HG02678 (cell line): ENCODE measurements around the gene TELO2.

Experiments
- ATAC-seq: cut with Tn5 transposase; IDR thresholded peaks from one replicate; pipeline ENCODE4 v1.9.1; 2021; ENCODE audit warnings: mild to moderate bottlenecking, moderate library complexity; ENCODE audit not compliant: unreplicated experiment

Gene TELO2

DNA sequence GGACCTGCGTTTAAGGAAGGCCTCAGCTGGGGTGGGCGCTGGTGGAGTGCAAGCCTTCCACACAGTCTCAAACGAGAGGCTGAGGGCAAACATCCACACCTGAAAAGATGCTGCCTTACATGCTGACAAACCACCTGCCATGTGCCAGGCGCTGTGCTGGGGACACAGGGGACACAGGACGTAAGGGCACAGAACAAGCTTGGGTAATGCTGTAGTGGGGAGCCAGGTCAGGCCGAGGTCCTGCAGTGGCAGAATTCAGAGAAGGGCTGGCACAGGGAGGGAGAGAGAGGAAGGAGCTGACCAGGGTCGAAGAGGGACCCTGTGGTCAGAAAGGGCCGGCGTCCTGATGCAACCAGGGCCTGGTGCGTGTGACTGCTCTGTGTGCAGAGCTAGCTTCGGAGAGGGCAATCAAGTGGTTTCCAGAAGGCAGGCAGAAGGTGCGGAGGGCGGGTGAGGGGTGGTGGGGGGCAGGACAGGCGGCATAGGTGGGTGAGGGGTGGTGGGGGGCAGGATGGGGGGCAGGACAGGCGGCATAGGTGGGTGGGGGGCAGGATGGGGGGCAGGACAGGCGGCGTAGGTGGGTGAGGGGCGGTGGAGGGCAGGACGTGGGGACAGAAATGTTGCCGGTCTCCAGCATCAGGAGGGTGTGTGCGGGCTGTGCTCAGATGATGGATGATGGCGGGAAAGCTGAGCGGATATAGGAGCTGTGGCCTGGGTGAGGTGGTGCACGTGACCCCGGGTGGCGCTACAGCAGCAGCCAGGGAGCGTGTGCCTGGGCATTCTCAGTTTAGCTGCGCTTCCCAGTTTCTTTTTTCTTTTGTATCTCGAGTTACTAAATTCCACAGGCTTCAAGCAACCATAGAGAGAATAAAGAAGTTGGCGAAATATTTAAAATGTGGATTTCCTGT lies 18.8 kb downstream of the TELO2 start:
- no peak for ATAC-seq

- no peak for ATAC-seq
These were observed 19.6 kb downstream of the TELO2 start for GRCh38 chr16:1512774-1513173.

- no peak for ATAC-seq
These were observed 21.3 kb downstream of the TELO2 start for GRCh38 chr16:1514507-1514906.

GRCh38 chr16:1518626-1519135 lies 25.5 kb downstream of the TELO2 start:
- no peak for ATAC-seq

DNA sequence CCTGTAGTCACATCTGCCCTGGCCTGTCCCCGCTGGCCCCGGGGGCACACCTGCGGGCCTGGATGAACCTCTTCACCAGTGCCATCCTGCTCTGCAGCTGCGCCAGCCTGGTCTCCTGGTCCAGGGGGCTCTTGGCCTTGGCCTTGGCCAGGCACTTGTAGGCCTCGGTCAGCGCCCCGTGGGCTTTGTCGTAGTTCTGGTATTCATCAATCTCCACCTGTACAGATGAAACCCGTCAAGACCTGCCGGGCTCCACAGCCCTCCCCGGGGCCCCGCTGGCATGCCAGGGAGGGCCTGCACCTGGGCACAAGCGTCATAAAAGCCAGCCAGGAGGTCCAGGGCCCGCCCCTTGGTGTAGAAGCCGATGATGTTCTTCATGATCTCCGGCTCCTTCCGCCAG lies 26.7 kb downstream of the TELO2 start:
- ATAC-seq, result no peak

DNA sequence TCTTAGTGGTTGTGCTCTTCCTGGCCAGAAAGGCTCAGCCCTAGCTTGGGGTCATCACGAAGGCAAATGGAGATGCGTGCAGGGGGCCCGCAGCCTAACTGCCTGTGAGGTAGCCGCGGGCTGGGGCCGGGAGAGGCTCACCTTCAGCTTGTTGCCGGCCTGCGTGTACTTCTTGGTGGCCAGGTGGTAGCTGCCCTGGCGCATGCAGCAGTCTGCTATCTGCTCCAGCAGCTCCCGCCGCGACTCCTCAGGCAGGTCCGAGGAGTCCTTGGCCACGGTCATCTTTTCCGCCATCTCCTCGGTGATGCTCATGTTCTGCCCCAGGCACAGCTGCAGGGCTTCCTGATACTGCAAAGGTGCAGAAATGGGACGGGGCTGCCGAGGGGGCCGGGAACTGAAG lies 27.3 kb downstream of the TELO2 start:
- no peak for ATAC-seq

DNA sequence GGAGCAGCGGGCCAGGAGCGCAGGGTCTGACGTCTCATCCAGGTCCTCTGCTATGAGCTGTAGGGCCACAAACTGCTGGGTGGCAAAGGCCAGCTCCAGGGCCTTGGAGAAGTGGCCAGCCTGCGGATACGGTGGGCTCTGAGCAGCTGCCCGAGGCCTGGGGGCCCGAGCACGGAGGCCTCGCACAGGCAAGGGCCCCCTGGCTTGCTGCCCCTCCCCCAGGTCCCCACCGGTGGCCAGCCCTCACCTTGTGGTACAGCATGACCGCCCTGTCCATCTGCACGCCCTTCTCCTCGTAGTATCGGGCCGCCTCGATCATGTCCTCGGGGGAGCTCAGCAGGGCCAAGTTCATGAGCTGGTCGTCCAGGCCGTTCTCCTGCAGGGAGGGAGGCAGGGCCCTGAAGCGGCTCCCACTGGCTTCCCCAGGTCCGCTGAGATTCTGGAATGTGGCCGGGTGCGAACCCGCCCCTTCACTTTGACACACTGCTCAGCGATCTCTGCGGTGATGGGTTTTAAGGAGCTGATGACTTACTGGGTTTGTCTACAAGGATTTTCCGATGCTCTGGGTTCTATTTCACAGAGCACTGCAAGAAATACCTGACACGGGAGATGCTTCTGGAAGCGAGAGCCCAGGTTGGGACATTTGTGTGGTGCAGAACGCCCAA lies 30.6 kb downstream of the TELO2 start:
- no peak for ATAC-seq

- no peak for ATAC-seq
These were observed 31.2 kb downstream of the TELO2 start for GRCh38 chr16:1524366-1524765.

DNA sequence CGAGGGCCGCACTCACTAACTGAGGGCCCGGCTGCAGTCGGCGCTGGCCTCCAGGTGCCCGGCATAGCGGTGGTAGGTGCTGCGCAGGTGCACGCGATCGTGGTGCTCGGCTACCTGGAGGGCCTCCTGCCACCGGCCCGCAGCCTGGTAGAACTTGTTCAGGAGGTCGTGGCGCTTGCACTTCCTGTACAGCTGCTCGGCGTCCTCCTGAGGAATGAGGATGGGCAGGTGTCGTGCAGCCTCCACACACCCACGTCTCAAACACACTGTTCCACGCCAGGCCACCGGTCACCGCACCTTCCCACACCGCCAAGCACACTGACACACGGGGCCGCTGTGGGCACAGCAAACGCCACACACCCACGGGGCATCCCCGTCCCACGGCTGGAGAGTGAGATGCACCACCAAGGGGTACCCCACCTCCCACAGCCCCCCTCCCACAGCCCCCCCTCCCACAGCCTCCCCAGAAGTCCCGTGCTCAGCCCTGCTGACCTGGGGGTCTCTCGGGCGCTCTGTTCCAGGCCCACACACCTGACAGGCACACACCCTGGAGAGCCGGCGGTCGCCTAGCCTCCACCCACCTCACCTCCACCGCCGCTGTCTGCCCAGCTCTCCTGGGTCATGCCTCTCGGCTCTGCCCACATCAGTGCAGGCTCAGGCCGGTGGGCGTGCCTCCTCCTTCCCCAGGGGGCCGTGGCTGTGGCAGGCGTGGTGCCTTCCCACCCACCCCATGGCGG lies 32.9 kb downstream of the TELO2 start:
- ATAC-seq, result no peak

DNA sequence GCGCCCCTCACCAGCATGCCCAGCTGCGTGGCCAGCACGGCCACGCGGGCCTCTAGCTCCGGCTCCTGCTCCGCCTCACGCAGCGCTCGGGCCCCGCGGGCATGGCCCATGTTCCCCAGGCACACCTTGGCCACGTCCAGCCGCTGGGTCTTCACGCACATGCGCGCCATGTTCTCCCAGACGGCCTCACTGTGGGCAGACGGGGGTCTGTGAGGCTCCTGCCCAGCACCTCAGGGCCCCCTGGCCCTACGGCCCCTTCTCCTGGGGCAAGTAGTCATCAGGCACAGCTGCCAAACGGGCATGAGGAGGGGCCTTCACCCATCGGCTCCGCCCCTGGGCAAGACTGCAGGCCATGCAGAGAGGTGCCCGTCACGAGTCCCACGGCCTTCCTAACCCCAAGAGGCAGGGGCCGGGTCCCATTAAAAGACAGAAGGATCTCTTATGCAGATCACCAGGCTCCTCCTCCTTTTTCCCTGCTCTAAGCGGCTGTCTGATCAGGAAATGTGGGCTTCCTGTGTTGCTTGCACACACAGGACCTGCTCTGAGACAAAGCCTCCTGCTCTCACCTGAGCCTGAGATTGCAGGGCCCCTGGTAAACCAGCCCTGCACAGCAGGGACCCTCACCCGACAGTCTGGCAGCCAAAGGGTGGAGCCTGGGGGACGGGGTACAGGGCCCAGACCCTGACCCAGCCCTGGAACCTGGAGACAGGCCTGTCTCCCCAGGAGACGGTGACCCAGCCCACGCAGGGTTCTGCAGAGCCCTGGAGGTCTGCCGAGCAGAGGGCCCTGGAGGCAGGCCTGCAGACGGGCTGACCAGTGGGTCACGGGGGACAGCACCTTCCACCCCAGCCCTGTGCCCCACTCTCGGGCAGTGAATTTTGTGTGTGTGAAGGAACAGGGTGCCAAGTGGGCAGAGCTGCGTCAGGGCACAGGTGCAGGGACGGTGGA lies 33.7 kb downstream of the TELO2 start:
- ATAC-seq, result no peak

GRCh38 chr16:1527836-1528811 lies 35.0 kb downstream of the TELO2 start:
- ATAC-seq, result no peak

DNA sequence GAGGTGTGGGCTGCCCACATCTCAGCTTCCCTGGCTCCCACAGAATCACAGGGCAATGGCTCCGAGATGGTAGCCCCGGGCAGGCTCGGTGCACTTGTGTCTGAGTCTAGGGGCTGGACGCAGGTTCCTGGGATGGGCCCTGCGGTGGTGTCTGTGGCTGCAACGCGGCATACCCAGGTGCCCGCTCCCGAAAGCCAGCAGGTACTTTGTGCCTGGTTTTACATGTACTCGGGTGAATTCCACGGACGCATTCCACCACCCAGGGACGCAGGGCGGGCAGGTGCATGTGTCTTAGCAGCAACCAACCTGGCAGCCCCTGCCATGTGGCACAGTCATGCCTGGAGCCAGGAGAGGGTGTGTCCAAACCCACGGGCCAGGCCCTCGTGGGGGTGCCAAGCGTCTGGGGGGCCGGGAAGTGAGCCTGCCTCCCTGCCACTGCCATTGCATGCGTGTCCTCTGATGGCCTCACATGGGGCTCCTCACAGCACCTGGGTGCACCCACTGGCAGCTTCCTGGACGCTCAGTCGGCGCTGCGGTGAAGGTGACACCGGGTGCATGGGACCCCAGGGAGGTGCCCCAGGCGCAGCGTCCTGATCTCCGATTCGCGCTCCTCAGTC lies 35.9 kb downstream of the TELO2 start:
- no peak for ATAC-seq

GRCh38 chr16:1530349-1530882 lies 37.3 kb downstream of the TELO2 start:
- ATAC-seq, result no peak

GRCh38 chr16:1530883-1531637 lies 37.9 kb downstream of the TELO2 start:
- no peak for ATAC-seq

GRCh38 chr16:1531638-1531910 lies 38.4 kb downstream of the TELO2 start:
- no peak for ATAC-seq

DNA sequence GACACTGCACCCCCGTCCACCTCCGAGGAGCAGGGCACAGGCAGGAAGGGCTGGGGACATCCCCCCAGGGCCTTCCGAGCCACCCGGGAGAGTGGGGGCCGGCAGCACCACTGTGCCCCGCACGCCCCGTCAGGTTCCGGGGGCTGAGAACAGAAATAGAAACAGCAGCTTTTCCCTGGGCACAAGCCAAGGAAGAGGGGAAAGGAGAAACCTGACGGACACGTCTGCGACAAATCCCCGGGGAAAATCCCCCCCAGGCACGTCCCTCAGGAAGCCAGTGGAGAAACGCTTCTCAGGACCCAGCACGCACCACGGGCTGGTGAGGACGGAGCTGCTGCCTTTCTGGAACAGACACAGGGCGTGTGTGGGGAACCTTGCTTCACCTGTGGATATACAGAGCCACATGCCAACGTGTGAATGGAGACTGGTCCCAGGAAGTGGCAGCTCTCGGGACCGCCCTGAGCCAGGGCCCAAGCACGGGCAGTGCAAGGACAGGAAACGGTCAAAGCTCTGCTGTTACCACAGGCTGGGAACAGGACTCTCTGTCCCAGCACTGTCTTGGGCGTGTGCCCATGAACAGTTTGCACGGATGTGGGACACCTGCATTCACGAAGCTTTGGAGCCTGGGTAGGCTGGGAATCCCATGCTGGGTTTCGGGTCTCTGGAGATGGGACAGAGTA lies 39.1 kb downstream of the TELO2 start:
- no peak for ATAC-seq

- ATAC-seq, result no peak
These were observed 39.6 kb downstream of the TELO2 start for GRCh38 chr16:1532771-1533170.
